ENCODE results near the gene SPIRE1. TPM values are rescaled to one million over a fixed set of nuclear protein-coding genes. Genes with fewer than 3 reads are reported as not detected.
A peak's percentile ranks its signal among the peaks of the same experiment; 100 is the strongest.

Gene SPIRE1
- total and polyA plus RNA-seq, 12 donors = 8.4 to 65.3 (median 47.4) TPM

GRCh38 chr18:12455496-12455895, 202.4 kb downstream of the SPIRE1 start:
- Histone ChIP-seq H3K9me3 (no peaks in the 10 kb centered on the region), H3K36me3 (peaks cover 0 to 89% (median 16%) of the 10 kb centered on the region in 9 donors), H3K4me1 (peaks cover 0 to 3% (median 0%) of the 10 kb centered on the region in 9 donors), H3K27me3 (no peaks in the 10 kb centered on the region), H3K4me3 (no peak overlapping the region), H3K27ac (no peak overlapping the region)
- intact Hi-C loops (cut with DNase I) = loop anchor here in 1 of 10 donors (10.0 kb wide), 1 partner anchor 51 kb away; the partner anchor contains the start of gene PRELID3A
- TF ChIP-seq, protein P1, sequence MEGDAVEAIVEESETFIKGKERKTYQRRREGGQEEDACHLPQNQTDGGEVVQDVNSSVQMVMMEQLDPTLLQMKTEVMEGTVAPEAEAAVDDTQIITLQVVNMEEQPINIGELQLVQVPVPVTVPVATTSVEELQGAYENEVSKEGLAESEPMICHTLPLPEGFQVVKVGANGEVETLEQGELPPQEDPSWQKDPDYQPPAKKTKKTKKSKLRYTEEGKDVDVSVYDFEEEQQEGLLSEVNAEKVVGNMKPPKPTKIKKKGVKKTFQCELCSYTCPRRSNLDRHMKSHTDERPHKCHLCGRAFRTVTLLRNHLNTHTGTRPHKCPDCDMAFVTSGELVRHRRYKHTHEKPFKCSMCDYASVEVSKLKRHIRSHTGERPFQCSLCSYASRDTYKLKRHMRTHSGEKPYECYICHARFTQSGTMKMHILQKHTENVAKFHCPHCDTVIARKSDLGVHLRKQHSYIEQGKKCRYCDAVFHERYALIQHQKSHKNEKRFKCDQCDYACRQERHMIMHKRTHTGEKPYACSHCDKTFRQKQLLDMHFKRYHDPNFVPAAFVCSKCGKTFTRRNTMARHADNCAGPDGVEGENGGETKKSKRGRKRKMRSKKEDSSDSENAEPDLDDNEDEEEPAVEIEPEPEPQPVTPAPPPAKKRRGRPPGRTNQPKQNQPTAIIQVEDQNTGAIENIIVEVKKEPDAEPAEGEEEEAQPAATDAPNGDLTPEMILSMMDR (IDR thresholded peaks at IDR 0.05) = no peak
- WGBS, 2 donors = 87 to 88% methylated on average over 7 of the region's 7 CpGs
- ATAC-seq = peak in 1 of 8 donors; percentile 39
- DNase-seq = no peak

DNA sequence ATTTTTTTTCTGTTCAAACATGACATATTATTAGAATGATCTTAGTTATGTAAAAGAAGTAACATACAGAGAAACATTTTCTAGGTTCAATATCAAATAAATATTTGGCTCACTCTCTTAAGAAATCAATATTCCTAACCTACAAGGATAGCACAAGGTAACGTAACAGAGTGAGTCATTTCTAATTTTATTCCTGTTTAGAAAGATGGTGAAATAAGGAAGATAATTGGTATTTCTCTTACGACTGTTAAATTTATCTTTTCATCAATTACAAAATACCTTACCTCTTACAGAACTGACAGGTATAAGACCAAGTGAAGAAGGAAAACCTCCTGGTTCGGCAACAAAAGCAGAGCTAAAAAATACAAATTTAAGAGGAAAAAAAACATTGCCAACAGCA, 205.1 kb downstream of the SPIRE1 start:
- H3K27ac ChIP-seq = no peak overlapping the region
- TF ChIP-seq, protein P1 (IDR thresholded peaks at IDR 0.05) = no peak
- intact Hi-C loops (cut with DNase I) = loop anchor here in 1 of 10 donors (10.0 kb wide), 1 partner anchor 48 kb away; the partner anchor contains the start of gene PRELID3A
- H3K4me3 ChIP-seq = no peak overlapping the region
- no peaks in the 10 kb centered on the region for H3K9me3 ChIP-seq
- H3K36me3 ChIP-seq = peaks cover 0 to 93% (median 35%) of the 10 kb centered on the region in 9 donors
- DNase-seq = no peak
- no peaks in the 10 kb centered on the region for H3K4me1 ChIP-seq
- no peak for ATAC-seq
- 88 to 97% methylated on average over 3 of the region's 3 CpGs for WGBS, 2 donors
- H3K27me3 ChIP-seq = no peaks in the 10 kb centered on the region

DNA sequence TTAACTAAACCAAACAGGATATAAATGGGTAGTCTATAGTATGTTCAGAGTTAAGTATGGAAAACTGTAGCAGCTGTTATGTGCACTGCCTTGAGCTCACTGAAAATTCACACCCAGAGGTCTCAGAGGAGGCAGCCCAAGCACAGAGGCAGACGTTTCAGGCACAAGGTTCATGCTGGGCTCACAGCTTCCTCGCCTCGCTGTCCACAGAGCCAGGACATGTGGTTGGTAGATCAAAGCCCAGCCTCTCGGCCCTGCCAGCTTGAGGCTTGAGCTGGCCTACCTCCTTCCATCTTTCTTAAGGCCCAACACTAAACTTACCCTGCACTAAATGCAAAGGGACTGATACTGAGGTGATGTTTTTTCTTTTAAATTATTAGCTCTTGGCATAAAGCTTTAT, 206.5 kb downstream of the SPIRE1 start:
- no peak overlapping the region for H3K4me3 ChIP-seq
- WGBS, 2 donors = 64 to 71% methylated on average over 4 of the region's 4 CpGs
- no peaks in the 10 kb centered on the region for H3K27me3 ChIP-seq
- H3K27ac ChIP-seq = no peak overlapping the region
- H3K36me3 ChIP-seq = peaks cover 0 to 96% (median 41%) of the 10 kb centered on the region in 9 donors
- intact Hi-C loops (cut with DNase I) = loop anchor here in 1 of 10 donors (10.0 kb wide), 1 partner anchor 47 kb away; the partner anchor contains the start of gene PRELID3A
- no peaks in the 10 kb centered on the region for H3K9me3 ChIP-seq
- no peak for DNase-seq
- H3K4me1 ChIP-seq = no peaks in the 10 kb centered on the region
- ATAC-seq = no peak
- TF ChIP-seq, protein P1 (IDR thresholded peaks at IDR 0.05) = no peak

GRCh38 chr18:12449051-12449785, 208.7 kb downstream of the SPIRE1 start:
- Histone ChIP-seq H3K4me3 (no peak overlapping the region), H3K9me3 (peaks cover 0 to 11% (median 4%) of the 10 kb centered on the region in 11 donors), H3K27me3 (no peaks in the 10 kb centered on the region), H3K27ac (peak overlapping the region in 1 of 10 donors; percentile 50), H3K4me1 (no peaks in the 10 kb centered on the region), H3K36me3 (peaks cover 0 to 95% (median 41%) of the 10 kb centered on the region in 9 donors)
- TF ChIP-seq, protein P1 (IDR thresholded peaks at IDR 0.05) = no peak
- intact Hi-C loops (cut with DNase I) = loop anchor here in 2 of 10 donors (2.0 to 10.0 kb wide), 2 partner anchors 22 to 46 kb away; no protein-coding TSS in a partner anchor
- WGBS, 2 donors = 93 to 94% methylated on average over 27 of the region's 27 CpGs
- DNase-seq (no peak), ATAC-seq (peak in 5 of 8 donors; percentile 34 to 55 (median 47))
